ENCODE measurements around the gene SLC4A2. TPM values are rescaled to one million over a fixed set of nuclear protein-coding genes. Genes with fewer than 3 reads are reported as not detected.
"Not testable (repeated sequence)": the region's sequence is repeated elsewhere in the genome, so short reads cannot be mapped to it uniquely, and the experiment has no call there.

SLC4A2 gene
- total RNA-seq: 10 to 100 TPM; 25.6 to 29.7 TPM

- Mint-ChIP-seq H3K27me3 (ENCODE audit: low read depth) (no peaks in the 10 kb centered on the region), H3K4me3 (peak within 1 kb of the TSS; percentile 85), H3K36me3 (ENCODE audit: low read depth) (no peaks in the 10 kb centered on the region), H3K9me3 (no peaks in the 10 kb centered on the region), H3K4me1 (ENCODE audit: low read depth) (peaks cover 35% of the 10 kb centered on the region), H3K27ac (peak within 1 kb of the TSS; percentile 89)
- DNase-seq: peak; percentile 71
- CTCF ChIA-PET: interaction anchor here (0.8 to 1.6 kb wide), 4 partner anchors 14 to 65 kb away, joined by 4 to 9 read pairs (median 6); no protein-coding TSS in a partner anchor
- intact Hi-C loops (cut with micrococcal nuclease): loop anchor here (1.0 kb wide), 1 partner anchor 52 kb away; no protein-coding TSS in a partner anchor
These were observed at the start of gene SLC4A2 for GRCh38 chr7:151059367-151060112. TSS of gene SLC4A2 (plus strand) at chr7:151059589. CDS start at chr7:151061988, 2,399 bp downstream.

GRCh38 chr7:151010037-151010306 is 49.4 kb upstream of the SLC4A2 start:
- H3K27me3 Mint-ChIP-seq (ENCODE audit: low read depth): no peaks in the 10 kb centered on the region
- DNase-seq: no peak
- intact Hi-C loops (cut with micrococcal nuclease): loop anchor here (5.0 kb wide), 1 partner anchor 342 kb away; no protein-coding TSS in a partner anchor
- H3K36me3 Mint-ChIP-seq (ENCODE audit: low read depth): no peaks in the 10 kb centered on the region
- CTCF ChIA-PET: interaction anchor here (0.5 to 5.3 kb wide), 17 partner anchors 8 to 268 kb away, joined by 3 to 29 read pairs (median 5); no protein-coding TSS in a partner anchor
- H3K4me3 Mint-ChIP-seq: no peak overlapping the region
- H3K9me3 Mint-ChIP-seq: no peaks in the 10 kb centered on the region
- H3K4me1 Mint-ChIP-seq (ENCODE audit: low read depth): peaks cover 64% of the 10 kb centered on the region
- H3K27ac Mint-ChIP-seq: no peak overlapping the region

GRCh38 chr7:151010307-151011096 is 48.9 kb upstream of the SLC4A2 start:
- intact Hi-C loops (cut with micrococcal nuclease): loop anchor here (5.0 kb wide), 1 partner anchor 342 kb away; no protein-coding TSS in a partner anchor
- H3K27ac Mint-ChIP-seq: peak overlapping the region; percentile 66

GRCh38 chr7:151011097-151011409 is 48.3 kb upstream of the SLC4A2 start:
- no peaks in the 10 kb centered on the region for H3K36me3 Mint-ChIP-seq (ENCODE audit: low read depth)
- H3K9me3 Mint-ChIP-seq: no peaks in the 10 kb centered on the region
- no peaks in the 10 kb centered on the region for H3K27me3 Mint-ChIP-seq (ENCODE audit: low read depth)
- intact Hi-C loops (cut with micrococcal nuclease): loop anchor here (5.0 kb wide), 1 partner anchor 341 kb away; no protein-coding TSS in a partner anchor
- CTCF ChIA-PET: interaction anchor here (0.6 to 5.3 kb wide), 11 partner anchors 9 to 304 kb away, joined by 3 to 29 read pairs (median 5); no protein-coding TSS in a partner anchor
- no peak for DNase-seq
- peak overlapping the region; percentile 47 for H3K27ac Mint-ChIP-seq
- peaks cover 71% of the 10 kb centered on the region for H3K4me1 Mint-ChIP-seq (ENCODE audit: low read depth)
- peak overlapping the region; percentile 43 for H3K4me3 Mint-ChIP-seq

More at GRCh38 chr7:151010307-151011096, 48.9 kb upstream of the SLC4A2 start:
- Mint-ChIP-seq H3K9me3 (no peaks in the 10 kb centered on the region), H3K4me1 (ENCODE audit: low read depth) (peaks cover 69% of the 10 kb centered on the region), H3K27me3 (ENCODE audit: low read depth) (no peaks in the 10 kb centered on the region), H3K4me3 (peak overlapping the region; percentile 64), H3K36me3 (ENCODE audit: low read depth) (no peaks in the 10 kb centered on the region)
- peak; percentile 71 for DNase-seq
- CTCF ChIA-PET: interaction anchor here (0.5 to 5.3 kb wide), 18 partner anchors 7 to 265 kb away, joined by 3 to 29 read pairs (median 4); no protein-coding TSS in a partner anchor

- CTCF ChIA-PET: interaction anchor here (0.6 to 5.3 kb wide), 8 partner anchors 17 to 329 kb away, joined by 3 to 29 read pairs (median 4); no protein-coding TSS in a partner anchor
- DNase-seq; H3K27me3 Mint-ChIP-seq (ENCODE audit: low read depth); H3K27ac Mint-ChIP-seq; H3K4me3 Mint-ChIP-seq; H3K36me3 Mint-ChIP-seq (ENCODE audit: low read depth); H3K9me3 Mint-ChIP-seq: not testable (repeated sequence)
- intact Hi-C loops (cut with micrococcal nuclease): loop anchor here (1.0 to 5.0 kb wide), 2 partner anchors 100 to 341 kb away; no protein-coding TSS in a partner anchor
- H3K4me1 Mint-ChIP-seq (ENCODE audit: low read depth): peaks cover 75% of the 10 kb centered on the region
These were observed 47.8 kb upstream of the SLC4A2 start for GRCh38 chr7:151011616-151012015.

- H3K9me3 Mint-ChIP-seq: no peaks in the 10 kb centered on the region
- DNase-seq: no peak
- no peak overlapping the region for H3K4me3 Mint-ChIP-seq
- no peaks in the 10 kb centered on the region for H3K27me3 Mint-ChIP-seq (ENCODE audit: low read depth)
- CTCF ChIA-PET: interaction anchor here (0.6 to 2.1 kb wide), 3 partner anchors 72 to 329 kb away, joined by 3 to 5 read pairs (median 3); no protein-coding TSS in a partner anchor
- peaks cover 77% of the 10 kb centered on the region for H3K4me1 Mint-ChIP-seq (ENCODE audit: low read depth)
- no peak overlapping the region for H3K27ac Mint-ChIP-seq
- H3K36me3 Mint-ChIP-seq (ENCODE audit: low read depth): no peaks in the 10 kb centered on the region
- intact Hi-C loops (cut with micrococcal nuclease): loop anchor here (1.0 to 5.0 kb wide), 2 partner anchors 99 to 340 kb away; no protein-coding TSS in a partner anchor
These were observed 47.2 kb upstream of the SLC4A2 start for GRCh38 chr7:151012031-151012692.

GRCh38 chr7:151012911-151013347 is 46.5 kb upstream of the SLC4A2 start:
- Mint-ChIP-seq H3K36me3 (ENCODE audit: low read depth) (no peaks in the 10 kb centered on the region), H3K9me3 (no peaks in the 10 kb centered on the region), H3K4me3 (peak overlapping the region; percentile 21), H3K27ac (no peak overlapping the region), H3K4me1 (ENCODE audit: low read depth) (peaks cover 77% of the 10 kb centered on the region), H3K27me3 (ENCODE audit: low read depth) (no peaks in the 10 kb centered on the region)
- CTCF ChIA-PET: interaction anchor here (1.0 to 1.8 kb wide), 2 partner anchors 72 to 98 kb away, joined by 3 to 7 read pairs; no protein-coding TSS in a partner anchor
- peak; percentile 36 for DNase-seq
- intact Hi-C loops (cut with micrococcal nuclease): loop anchor here (1.0 to 5.0 kb wide), 4 partner anchors 45 to 339 kb away; partner anchors contain the start of gene TMUB1

- Mint-ChIP-seq H3K36me3 (ENCODE audit: low read depth) (no peaks in the 10 kb centered on the region), H3K27me3 (ENCODE audit: low read depth) (peaks cover 2% of the 10 kb centered on the region), H3K4me1 (ENCODE audit: low read depth) (peaks cover 77% of the 10 kb centered on the region), H3K4me3 (peak overlapping the region; percentile 88), H3K9me3 (no peaks in the 10 kb centered on the region), H3K27ac (no peak overlapping the region)
- CTCF ChIA-PET: interaction anchor here (1.8 to 2.2 kb wide), 2 partner anchors 50 to 97 kb away, joined by 7 to 10 read pairs; no protein-coding TSS in a partner anchor
- no peak for DNase-seq
- intact Hi-C loops (cut with micrococcal nuclease): loop anchor here (1.0 to 5.0 kb wide), 3 partner anchors 45 to 339 kb away; partner anchors contain the start of gene TMUB1
These were observed 46.0 kb upstream of the SLC4A2 start for GRCh38 chr7:151013356-151013732.

- no peaks in the 10 kb centered on the region for H3K9me3 Mint-ChIP-seq
- H3K4me3 Mint-ChIP-seq: peak overlapping the region; percentile 88
- peak; percentile 94 for DNase-seq
- intact Hi-C loops (cut with micrococcal nuclease): loop anchor here (1.0 to 5.0 kb wide), 4 partner anchors 17 to 338 kb away; partner anchors contain the start of gene TMUB1
- CTCF ChIA-PET: interaction anchor here (1.8 to 2.2 kb wide), 2 partner anchors 51 to 97 kb away, joined by 7 to 10 read pairs; no protein-coding TSS in a partner anchor
- H3K4me1 Mint-ChIP-seq (ENCODE audit: low read depth): peaks cover 78% of the 10 kb centered on the region
- no peaks in the 10 kb centered on the region for H3K36me3 Mint-ChIP-seq (ENCODE audit: low read depth)
- peak overlapping the region; percentile 92 for H3K27ac Mint-ChIP-seq
- peaks cover 2% of the 10 kb centered on the region for H3K27me3 Mint-ChIP-seq (ENCODE audit: low read depth)
These were observed 45.5 kb upstream of the SLC4A2 start for GRCh38 chr7:151013733-151014497.

- Mint-ChIP-seq H3K27me3 (ENCODE audit: low read depth) (peaks cover 7% of the 10 kb centered on the region), H3K9me3 (no peaks in the 10 kb centered on the region), H3K4me3 (peak overlapping the region; percentile 88), H3K4me1 (ENCODE audit: low read depth) (peaks cover 78% of the 10 kb centered on the region), H3K36me3 (ENCODE audit: low read depth) (no peaks in the 10 kb centered on the region), H3K27ac (peak overlapping the region; percentile 92)
- intact Hi-C loops (cut with micrococcal nuclease): loop anchor here (2.0 to 5.0 kb wide), 2 partner anchors 18 to 337 kb away; no protein-coding TSS in a partner anchor
- peak; percentile 81 for DNase-seq
- CTCF ChIA-PET: interaction anchor here (0.7 to 2.2 kb wide), 3 partner anchors 9 to 96 kb away, joined by 4 to 10 read pairs (median 7); no protein-coding TSS in a partner anchor
These were observed 44.4 kb upstream of the SLC4A2 start for GRCh38 chr7:151014950-151015349.

- H3K4me1 Mint-ChIP-seq (ENCODE audit: low read depth): peaks cover 68% of the 10 kb centered on the region
- no peak overlapping the region for H3K4me3 Mint-ChIP-seq
- H3K9me3 Mint-ChIP-seq: no peaks in the 10 kb centered on the region
- intact Hi-C loops (cut with micrococcal nuclease): loop anchor here (2.0 kb wide), 2 partner anchors 19 to 53 kb away; no protein-coding TSS in a partner anchor
- H3K27me3 Mint-ChIP-seq (ENCODE audit: low read depth): peaks cover 7% of the 10 kb centered on the region
- DNase-seq: no peak
- no peaks in the 10 kb centered on the region for H3K36me3 Mint-ChIP-seq (ENCODE audit: low read depth)
- H3K27ac Mint-ChIP-seq: no peak overlapping the region
- CTCF ChIA-PET: no interaction called here
These were observed 43.4 kb upstream of the SLC4A2 start for GRCh38 chr7:151015967-151016366.

Data from activated naive CD4-positive, alpha-beta T cell treated with anti-CD3 and anti-CD28 coated beads for 36 hours (primary cell).